GM10248 (cell line): ENCODE measurements around the gene ERCC2.
"Not testable (repeated sequence)": the region's sequence is repeated elsewhere in the genome, so short reads cannot be mapped to it uniquely, and the experiment has no call there.

Experiments
- CTCF ChIA-PET: fragments of 300-600 bp; sonication (Branson Sonifier 250); formaldehyde crosslinking; extraction: SDS; loops from one replicate; lab custom pipeline; 2021; ENCODE audit warnings: antibody characterized with exemption; lab: Yijun Ruan, JAX
- POLR2A ChIA-PET: fragments of 350-650 bp; sonication (Branson Sonifier 250); formaldehyde crosslinking; extraction: SDS; loops from one replicate; lab custom pipeline; 2020; ENCODE audit warnings: antibody characterized with exemption; lab: Yijun Ruan, JAX
- DNase-seq: peaks from one replicate; pipeline ENCODE4 v3.0.0; 2012; ENCODE audit errors: extremely low spot score
- CTCF ChIP-seq: IDR thresholded peaks from 2 replicates; pipeline ENCODE4 v1.5.1; 2012; ENCODE audit warnings: mild to moderate bottlenecking, low read depth; ENCODE audit errors: extremely low read depth, missing control alignments, control extremely low read depth

The ERCC2 gene

GRCh38 chr19:45320997-45321775, 49.2 kb downstream of the ERCC2 start:
- TF ChIP-seq CTCF = no peak
- CTCF ChIA-PET = interaction anchor here (1.4 kb wide), 1 partner anchor 17 kb away, joined by 6 read pairs; no protein-coding TSS in a partner anchor
- POLR2A ChIA-PET = no interaction called here
- DNase-seq = no peak

GRCh38 chr19:45315304-45315703, 55.1 kb downstream of the ERCC2 start:
- POLR2A ChIA-PET = no interaction called here
- no peak for DNase-seq
- CTCF ChIA-PET = no interaction called here
- TF ChIP-seq CTCF = no peak

- POLR2A ChIA-PET = no interaction called here
- CTCF ChIA-PET = no interaction called here
- no peak for DNase-seq
- TF ChIP-seq CTCF = no peak
Measured at GRCh38 chr19:45314708-45315245, 55.6 kb downstream of the ERCC2 start.

- DNase-seq, POLR2A ChIA-PET: not testable (repeated sequence)
- CTCF ChIA-PET = interaction anchor here (2.2 kb wide), 1 partner anchor 27 kb away, joined by 5 read pairs; no protein-coding TSS in a partner anchor
Measured at GRCh38 chr19:45312285-45312684, 58.1 kb downstream of the ERCC2 start.

- no peak for DNase-seq
- TF ChIP-seq CTCF = no peak
- ChIA-PET CTCF (interaction anchor here (2.2 kb wide), 1 partner anchor 28 kb away, joined by 5 read pairs; no protein-coding TSS in a partner anchor), POLR2A (no interaction called here)
Measured at GRCh38 chr19:45311621-45312020, 58.8 kb downstream of the ERCC2 start.

- DNase-seq, CTCF ChIA-PET, POLR2A ChIA-PET: not testable (repeated sequence)
Measured at GRCh38 chr19:45309322-45309721, 61.1 kb downstream of the ERCC2 start.

GRCh38 chr19:45307361-45307760, 63.0 kb downstream of the ERCC2 start:
- no peak for TF ChIP-seq CTCF
- no peak for DNase-seq
- ChIA-PET POLR2A (no interaction called here), CTCF (no interaction called here)
